ENCODE data around the gene RTN4R. TPM values are rescaled to one million over a fixed set of nuclear protein-coding genes. Genes with fewer than 3 reads are reported as not detected.

Gene RTN4R
- total and polyA plus RNA-seq, 2 of the 4 experiments (the other 2 are of a cell fraction): 0.18 to 0.94 TPM

GRCh38 chr22:20222764-20223420, 45.2 kb downstream of the RTN4R start:
- Histone ChIP-seq H2AFZ (replicated peaks; ENCODE audit: low read length, poor library complexity) (no peak overlapping the region), H3K79me1 (ENCODE audit: low read depth in 1 of 2, low read length in 2 of 2) (no peaks in the 10 kb centered on the region), H2BK5ac (ENCODE audit: low read depth, low read length, poor library complexity, severe bottlenecking) (no peak overlapping the region), H4K91ac (ENCODE audit: insufficient read depth, low read depth, low read length) (no peak overlapping the region), H2AK9ac (replicated peaks; ENCODE audit: low read depth, low read length, poor library complexity) (no peak overlapping the region), H2AK5ac (ENCODE audit: low read depth, low read length) (no peak overlapping the region), H4K20me1 (ENCODE audit: insufficient read depth, low read length) (0 out of 2 replicates have a peak, but pooled peaks cover 7% of the 10 kb centered on the region), H3K4me1 (ENCODE audit: control insufficient read depth, insufficient read depth, low read length) (no peaks in the 10 kb centered on the region), H3K4ac (ENCODE audit: low read depth, low read length) (no peak overlapping the region), H3K56ac (ENCODE audit: extremely low read depth, insufficient read depth, low read length) (no peak overlapping the region), H3K9ac (ENCODE audit: low read depth, low read length) (no peak overlapping the region), H4K5ac (ENCODE audit: low read depth, low read length) (no peak overlapping the region), H3K27ac (ENCODE audit: insufficient read depth, low read length) (no peak overlapping the region), H4K8ac (ENCODE audit: low read depth in 2 of 2, low read length in 2 of 2) (no peak overlapping the region), H3K4me3 (ENCODE audit: insufficient read depth, low read depth, low read length) (no peak overlapping the region), H3K14ac (replicated peaks; ENCODE audit: low read depth, low read length) (no peak overlapping the region), H2BK15ac (ENCODE audit: low read depth, low read length) (no peak overlapping the region), H3K9me3 (ENCODE audit: control insufficient read depth, insufficient read depth, low read length) (peaks cover 6% of the 10 kb centered on the region), H2BK120ac (ENCODE audit: low read depth, low read length) (no peak overlapping the region), H3K4me2 (ENCODE audit: low read depth, low read length) (no peak overlapping the region), H3K18ac (ENCODE audit: low read depth, low read length) (no peak overlapping the region), H2BK20ac (ENCODE audit: low read depth, low read length) (no peak overlapping the region), H3K36me3 (ENCODE audit: control insufficient read depth, insufficient read depth, low read length) (no peaks in the 10 kb centered on the region), H3K23ac (ENCODE audit: low read depth, low read length) (no peak overlapping the region), H3K27me3 (ENCODE audit: control insufficient read depth, insufficient read depth, low read length) (peaks cover 17% of the 10 kb centered on the region; the same call in 1 of the 2 replicates), H3K9me1 (ENCODE audit: insufficient read depth, low read length) (peaks cover 5% of the 10 kb centered on the region; the same call in 1 of the 2 replicates)
- ATAC-seq (ENCODE audit: low read depth) (no peak), DNase-seq (no peak)
- intact Hi-C loops (cut with micrococcal nuclease) (no loop called here), in situ Hi-C loops (cut with MboI; ENCODE audit: low sequenced_read_pairs) (no loop called here), dilution Hi-C loops (cut with HindIII; ENCODE audit: low sequenced_read_pairs, unreplicated experiment) (no loop called here)
- POLR2A ChIA-PET (ENCODE audit: unreplicated experiment): no interaction called here
- no CpG with 5 or more reads among the region's 7 CpGs for WGBS, 2 experiments (ENCODE audit: extremely low coverage in 2 of 2, insufficient read length in 1 of 2)
- CTCF ChIA-PET: no interaction called here
- BruUV-seq (replicated peaks): no TSS peak
- no peak for TF ChIP-seq CTCF (conservative IDR thresholded peaks at IDR 0.05; ENCODE audit: low read depth, low read length)
- no peak for TF ChIP-seq BHLHE40 (IDR thresholded peaks at IDR 0.05; ENCODE audit: low read depth, low read length)
- no peak for TF ChIP-seq MXI1 (IDR thresholded peaks at IDR 0.05; ENCODE audit: borderline replicate concordance, low read depth, low read length)
- no peak for TF ChIP-seq POLR2A (IDR thresholded peaks at IDR 0.05; ENCODE audit: low read depth, low read length)
- no peak for TF ChIP-seq FOS (IDR thresholded peaks at IDR 0.05; ENCODE audit: low read depth, low read length)
- no peak for TF ChIP-seq USF2 (IDR thresholded peaks at IDR 0.05; ENCODE audit: low read depth, low read length)
- no peak for TF ChIP-seq CHD1 (IDR thresholded peaks at IDR 0.05; ENCODE audit: low read depth, low read length)
- TF ChIP-seq NFE2L2 (IDR thresholded peaks at IDR 0.05; ENCODE audit: low read depth, low read length): no peak
- TF ChIP-seq CEBPB (IDR thresholded peaks at IDR 0.05; ENCODE audit: low read depth, low read length): no peak
- TF ChIP-seq SMC3 (IDR thresholded peaks at IDR 0.05; ENCODE audit: low read depth, low read length): no peak
- TF ChIP-seq MAZ (IDR thresholded peaks at IDR 0.05; ENCODE audit: borderline replicate concordance, low read depth, low read length): no peak
- TF ChIP-seq RCOR1 (IDR thresholded peaks at IDR 0.05; ENCODE audit: insufficient replicate concordance, low read length): no peak
- no peak for TF ChIP-seq MAFK (IDR thresholded peaks at IDR 0.05; ENCODE audit: low read depth, low read length)
- no peak for TF ChIP-seq ELK1 (IDR thresholded peaks at IDR 0.05; ENCODE audit: borderline replicate concordance, low read depth, low read length)
- no peak for TF ChIP-seq RFX5 (IDR thresholded peaks at IDR 0.05; ENCODE audit: low read depth, low read length)
- no peak for TF ChIP-seq RAD21 (IDR thresholded peaks at IDR 0.05; ENCODE audit: low read length)

All from IMR-90 (cell line).